ENCODE data around the gene NEGR1.

NEGR1 gene

DNA sequence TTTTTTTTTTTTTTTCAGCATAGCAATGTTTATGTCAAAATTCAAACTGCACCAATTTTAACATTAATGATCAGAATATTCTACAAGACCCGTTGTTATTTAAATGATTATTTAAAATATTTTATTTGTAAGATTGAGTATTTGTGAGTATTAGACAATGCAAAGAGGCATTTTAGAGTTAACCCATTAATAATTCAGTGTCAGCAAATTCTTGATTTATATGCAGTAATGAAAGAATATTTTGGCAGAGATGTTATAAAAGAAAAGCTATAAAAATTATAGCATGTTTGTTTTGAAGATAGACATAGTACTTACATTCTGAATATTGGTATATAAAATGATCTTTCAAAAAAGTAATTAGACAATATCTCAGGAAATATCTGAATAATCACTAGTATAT, 932.0 kb downstream of the NEGR1 start:
- H3K27ac ChIP-seq = no peak overlapping the region
- H3K27me3 ChIP-seq (ENCODE audit: insufficient read depth, low read depth, severe bottlenecking) = no peaks in the 10 kb centered on the region
- no peaks in the 10 kb centered on the region for H3K36me3 ChIP-seq
- TF ChIP-seq, protein P1, sequence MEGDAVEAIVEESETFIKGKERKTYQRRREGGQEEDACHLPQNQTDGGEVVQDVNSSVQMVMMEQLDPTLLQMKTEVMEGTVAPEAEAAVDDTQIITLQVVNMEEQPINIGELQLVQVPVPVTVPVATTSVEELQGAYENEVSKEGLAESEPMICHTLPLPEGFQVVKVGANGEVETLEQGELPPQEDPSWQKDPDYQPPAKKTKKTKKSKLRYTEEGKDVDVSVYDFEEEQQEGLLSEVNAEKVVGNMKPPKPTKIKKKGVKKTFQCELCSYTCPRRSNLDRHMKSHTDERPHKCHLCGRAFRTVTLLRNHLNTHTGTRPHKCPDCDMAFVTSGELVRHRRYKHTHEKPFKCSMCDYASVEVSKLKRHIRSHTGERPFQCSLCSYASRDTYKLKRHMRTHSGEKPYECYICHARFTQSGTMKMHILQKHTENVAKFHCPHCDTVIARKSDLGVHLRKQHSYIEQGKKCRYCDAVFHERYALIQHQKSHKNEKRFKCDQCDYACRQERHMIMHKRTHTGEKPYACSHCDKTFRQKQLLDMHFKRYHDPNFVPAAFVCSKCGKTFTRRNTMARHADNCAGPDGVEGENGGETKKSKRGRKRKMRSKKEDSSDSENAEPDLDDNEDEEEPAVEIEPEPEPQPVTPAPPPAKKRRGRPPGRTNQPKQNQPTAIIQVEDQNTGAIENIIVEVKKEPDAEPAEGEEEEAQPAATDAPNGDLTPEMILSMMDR (IDR thresholded peaks at IDR 0.05; ENCODE audit: low read depth, low read length) = no peak
- DNase-seq = no peak
- H3K4me3 ChIP-seq (ENCODE audit: low read depth, low read length) = no peak overlapping the region
- H3K9me3 ChIP-seq (ENCODE audit: severe bottlenecking) = no peaks in the 10 kb centered on the region

All from WERI-Rb-1 (cell line).